Nephron (organoid): ENCODE measurements around the gene MSH5.

Source experiments
- H3K27ac Mint-ChIP-seq, 3 experiments: 2 replicates each; pipeline ENCODE4 v1.8.0; 2020; ENCODE audit warnings: mixed read lengths in 3 of 3, mild to moderate bottlenecking in 2 of 3, moderate library complexity in 1 of 3
- H3K27me3 Mint-ChIP-seq: 2 replicates; pipeline ENCODE4 v1.8.0; 2021; ENCODE audit warnings: low read depth, mild to moderate bottlenecking, moderate library complexity, mixed read lengths
- H3K36me3 Mint-ChIP-seq: 2 replicates; pipeline ENCODE4 v1.8.0; 2020; ENCODE audit warnings: low read depth, mixed read lengths
- H3K4me1 Mint-ChIP-seq: 2 replicates; pipeline ENCODE4 v1.8.0; 2020; ENCODE audit warnings: mixed read lengths
- H3K4me3 Mint-ChIP-seq, 3 experiments: 2 replicates each; pipeline ENCODE4 v1.8.0; 2020; ENCODE audit warnings: mild to moderate bottlenecking in 3 of 3, mixed read lengths in 3 of 3, moderate library complexity in 2 of 3
- H3K9me3 Mint-ChIP-seq: 2 replicates; pipeline ENCODE4 v1.8.0; 2020; ENCODE audit warnings: mixed read lengths
- TF ChIP-seq, protein P1 (sequence below), 3 experiments: fragments of 200-600 bp; sonication (generic); IDR thresholded peaks; one replicate each; pipeline ENCODE4 v1.5.0; 2021; ENCODE audit warnings: antibody characterized with exemption in 3 of 3; ENCODE audit not compliant: unreplicated experiment in 3 of 3

Gene MSH5

DNA sequence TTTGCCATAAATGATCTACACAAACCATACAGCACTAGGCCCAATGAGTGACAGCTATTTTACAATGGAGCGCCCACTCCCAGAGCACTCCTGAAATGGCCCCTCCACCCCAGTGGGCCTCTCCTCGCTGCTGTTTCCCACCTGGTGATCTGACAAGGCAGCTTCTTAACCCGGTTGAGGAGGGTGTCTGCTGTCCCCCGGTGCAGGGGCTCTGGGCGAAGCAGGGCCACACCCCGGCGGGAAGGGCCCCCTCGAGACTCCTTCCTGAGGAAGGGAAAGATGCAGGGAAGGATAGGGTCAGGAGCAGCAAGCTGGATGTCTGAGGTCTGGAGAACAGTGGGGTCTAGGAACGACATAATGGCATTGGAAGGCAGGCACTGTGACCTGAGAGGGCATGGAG is 46.9 kb upstream of the MSH5 start:
- H3K9me3 Mint-ChIP-seq: no peaks in the 10 kb centered on the region
- no peak overlapping the region for H3K4me3 Mint-ChIP-seq
- peaks cover under 1% of the 10 kb centered on the region for H3K4me1 Mint-ChIP-seq
- no peak overlapping the region for H3K27ac Mint-ChIP-seq
- no peaks in the 10 kb centered on the region for H3K27me3 Mint-ChIP-seq
- TF ChIP-seq, protein P1, sequence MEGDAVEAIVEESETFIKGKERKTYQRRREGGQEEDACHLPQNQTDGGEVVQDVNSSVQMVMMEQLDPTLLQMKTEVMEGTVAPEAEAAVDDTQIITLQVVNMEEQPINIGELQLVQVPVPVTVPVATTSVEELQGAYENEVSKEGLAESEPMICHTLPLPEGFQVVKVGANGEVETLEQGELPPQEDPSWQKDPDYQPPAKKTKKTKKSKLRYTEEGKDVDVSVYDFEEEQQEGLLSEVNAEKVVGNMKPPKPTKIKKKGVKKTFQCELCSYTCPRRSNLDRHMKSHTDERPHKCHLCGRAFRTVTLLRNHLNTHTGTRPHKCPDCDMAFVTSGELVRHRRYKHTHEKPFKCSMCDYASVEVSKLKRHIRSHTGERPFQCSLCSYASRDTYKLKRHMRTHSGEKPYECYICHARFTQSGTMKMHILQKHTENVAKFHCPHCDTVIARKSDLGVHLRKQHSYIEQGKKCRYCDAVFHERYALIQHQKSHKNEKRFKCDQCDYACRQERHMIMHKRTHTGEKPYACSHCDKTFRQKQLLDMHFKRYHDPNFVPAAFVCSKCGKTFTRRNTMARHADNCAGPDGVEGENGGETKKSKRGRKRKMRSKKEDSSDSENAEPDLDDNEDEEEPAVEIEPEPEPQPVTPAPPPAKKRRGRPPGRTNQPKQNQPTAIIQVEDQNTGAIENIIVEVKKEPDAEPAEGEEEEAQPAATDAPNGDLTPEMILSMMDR (IDR thresholded peaks at IDR 0.05; ENCODE audit: unreplicated experiment in 3 of 3): no peak
- peaks cover 63% of the 10 kb centered on the region for H3K36me3 Mint-ChIP-seq

DNA sequence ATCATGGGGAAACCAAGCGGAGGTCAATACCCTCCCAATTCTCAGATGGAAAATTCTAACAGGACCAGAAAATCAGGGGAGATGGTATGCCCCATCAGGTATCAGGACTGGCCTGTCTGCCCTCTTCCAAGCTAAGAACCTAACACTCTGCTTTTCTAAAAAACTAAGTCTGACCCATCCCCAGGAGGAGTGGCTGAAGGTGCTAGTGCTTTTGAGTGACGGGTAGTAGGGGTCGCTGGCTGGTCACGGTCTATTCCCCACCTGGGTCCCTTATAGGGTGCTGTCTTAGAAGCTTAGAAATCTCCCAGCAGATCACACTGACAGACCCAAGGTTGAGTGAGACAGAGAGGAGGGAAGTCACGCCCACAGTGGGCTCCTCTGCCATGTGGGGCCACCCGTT is 46.3 kb upstream of the MSH5 start:
- Mint-ChIP-seq H3K27me3 (no peaks in the 10 kb centered on the region), H3K4me1 (no peaks in the 10 kb centered on the region), H3K4me3 (no peak overlapping the region), H3K27ac (no peak overlapping the region), H3K36me3 (peaks cover 64% of the 10 kb centered on the region), H3K9me3 (no peaks in the 10 kb centered on the region)
- TF ChIP-seq, protein P1 (IDR thresholded peaks at IDR 0.05; ENCODE audit: unreplicated experiment in 3 of 3): no peak

DNA sequence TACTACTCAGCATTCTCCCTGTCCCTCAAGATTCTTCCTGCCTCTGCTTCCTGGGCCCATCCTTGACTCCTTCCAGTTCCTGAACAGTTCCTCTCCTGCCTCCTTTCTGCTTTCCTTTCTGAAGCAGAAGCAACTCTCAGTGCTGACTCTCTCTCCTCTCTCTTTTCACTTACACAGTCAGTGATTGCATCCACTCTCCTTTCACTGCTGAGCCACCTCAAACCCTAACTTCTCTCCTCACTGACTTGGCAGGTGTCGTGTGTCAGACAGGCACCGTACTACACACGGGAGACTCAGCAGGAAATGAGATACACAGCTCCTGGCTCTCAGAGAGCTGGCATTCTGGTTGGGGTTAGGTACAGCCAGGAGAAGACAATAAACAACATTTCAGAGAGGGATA is 42.2 kb upstream of the MSH5 start:
- H3K27ac Mint-ChIP-seq: peak overlapping the region in 1 of 3 experiments; percentile 0
- H3K36me3 Mint-ChIP-seq: peaks cover 48% of the 10 kb centered on the region
- peaks cover 10% of the 10 kb centered on the region for H3K4me1 Mint-ChIP-seq
- TF ChIP-seq, protein P1 (IDR thresholded peaks at IDR 0.05; ENCODE audit: unreplicated experiment in 3 of 3): no peak
- H3K27me3 Mint-ChIP-seq: no peaks in the 10 kb centered on the region
- H3K9me3 Mint-ChIP-seq: no peaks in the 10 kb centered on the region
- no peak overlapping the region for H3K4me3 Mint-ChIP-seq

DNA sequence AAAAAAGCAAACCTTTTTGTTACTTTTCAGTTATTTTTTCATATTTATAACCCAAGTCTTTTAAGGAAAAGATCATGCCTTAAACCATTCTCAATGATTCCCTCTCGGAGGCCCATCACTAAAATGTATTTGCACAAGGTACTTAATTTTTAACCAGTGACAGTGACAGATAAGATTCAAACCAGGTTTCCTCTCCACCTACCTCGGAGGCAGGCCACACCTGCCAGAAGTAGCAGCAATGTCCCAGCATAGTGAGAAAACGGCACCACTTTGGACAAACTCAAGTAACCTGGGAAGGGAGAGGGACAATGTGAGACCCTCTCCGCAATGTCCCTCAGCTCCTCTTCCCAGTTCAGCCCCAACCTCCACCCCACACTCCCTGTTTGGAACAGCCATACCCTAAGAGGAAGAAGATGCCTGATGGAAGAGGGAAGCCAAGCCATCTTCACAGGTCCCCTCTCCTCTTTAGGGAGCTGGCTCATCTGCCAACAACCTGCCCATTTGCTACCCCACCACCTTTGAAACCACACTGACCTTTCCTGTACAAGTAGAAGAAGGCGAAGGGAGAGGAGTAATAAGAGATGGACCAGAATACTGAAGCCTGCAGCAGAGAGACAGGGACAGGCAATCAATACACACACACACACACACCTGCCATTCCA is 38.9 kb upstream of the MSH5 start:
- TF ChIP-seq, protein P1 (IDR thresholded peaks at IDR 0.05; ENCODE audit: unreplicated experiment in 3 of 3): no peak
- H3K9me3 Mint-ChIP-seq: no peaks in the 10 kb centered on the region
- peak overlapping the region; percentile 98 to 99 (median 98) for H3K4me3 Mint-ChIP-seq
- peaks cover 16% of the 10 kb centered on the region for H3K4me1 Mint-ChIP-seq
- peak overlapping the region in 1 of 3 experiments; percentile 90 for H3K27ac Mint-ChIP-seq
- H3K36me3 Mint-ChIP-seq: peaks cover 27% of the 10 kb centered on the region
- no peaks in the 10 kb centered on the region for H3K27me3 Mint-ChIP-seq

DNA sequence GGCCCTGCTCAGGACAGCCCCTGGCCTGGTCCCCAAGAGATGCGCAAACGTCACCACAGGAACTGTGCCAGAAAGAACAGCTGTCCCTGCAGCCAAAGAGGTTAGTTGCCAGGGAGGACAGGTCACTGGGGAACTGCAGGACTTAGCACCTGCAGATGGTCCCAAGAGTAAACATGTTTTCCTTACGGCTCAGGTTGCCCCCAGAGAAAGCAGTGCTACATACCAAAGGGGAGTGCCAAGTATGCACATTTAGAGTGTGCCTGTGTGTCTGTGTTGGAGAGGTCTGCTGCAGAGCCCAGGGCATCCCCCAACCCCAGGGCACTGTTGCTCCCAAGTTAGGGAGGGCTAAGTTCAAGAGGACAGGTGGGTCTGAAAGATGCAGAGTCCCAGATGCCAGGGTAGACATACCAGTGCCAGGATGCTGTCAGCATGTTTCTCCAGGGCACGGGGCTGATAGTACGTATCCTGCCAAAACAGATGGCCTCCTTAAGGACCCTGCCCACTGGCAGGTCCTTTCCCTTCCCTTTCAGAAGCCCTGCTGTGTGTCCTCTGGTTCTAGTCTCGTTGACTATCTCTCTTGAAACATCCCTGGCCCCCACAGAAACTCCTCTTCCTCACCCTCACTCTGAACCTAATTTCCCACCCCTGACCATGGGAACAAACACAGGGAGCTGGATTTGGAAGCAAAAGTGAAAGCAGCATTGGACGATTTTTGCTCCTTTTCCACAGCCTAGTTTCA is 38.0 kb upstream of the MSH5 start:
- Mint-ChIP-seq H3K27me3 (peaks cover 2% of the 10 kb centered on the region), H3K9me3 (no peaks in the 10 kb centered on the region), H3K4me1 (peaks cover 16% of the 10 kb centered on the region), H3K4me3 (peak overlapping the region; percentile 98 to 99 (median 98)), H3K36me3 (peaks cover 22% of the 10 kb centered on the region), H3K27ac (peak overlapping the region; percentile 90 to 96 (median 94))
- TF ChIP-seq, protein P1 (IDR thresholded peaks at IDR 0.05; ENCODE audit: unreplicated experiment in 3 of 3): no peak
